KOPT-K1 (cell line): ENCODE data around the gene L3MBTL4.

ENCODE experiments used
- H3K27ac ChIP-seq: fragments of 200-600 bp; sonication (generic); 2 replicates; pipeline ENCODE4 v1.5.1; 2016; ENCODE audit warnings: antibody characterized with exemption, mild to moderate bottlenecking, low read depth, low read length; ENCODE audit not compliant: poor library complexity, severe bottlenecking
- H3K36me3 ChIP-seq: fragments of 200-600 bp; sonication (generic); 2 replicates; pipeline ENCODE4 v1.5.1; 2017; ENCODE audit warnings: antibody characterized with exemption, mild to moderate bottlenecking, low read length, moderate library complexity; ENCODE audit not compliant: insufficient read depth
- H3K9me3 ChIP-seq: fragments of 200-600 bp; sonication (generic); 2 replicates; pipeline ENCODE4 v1.5.1; 2017; ENCODE audit warnings: antibody characterized with exemption, low read length, mild to moderate bottlenecking; ENCODE audit not compliant: insufficient read depth, poor library complexity, severe bottlenecking

L3MBTL4 gene

GRCh38 chr18:6414723-6415417, at the start of gene L3MBTL4:
Gene L3MBTL4, minus strand, starts transcription at chr18:6414911. Its CDS starts 103,286 bp downstream, at chr18:6311625.
- Histone ChIP-seq H3K36me3 (no peaks in the 10 kb centered on the region), H3K27ac (no peak within 1 kb of the TSS), H3K9me3 (no peaks in the 10 kb centered on the region)

- Histone ChIP-seq H3K9me3 (no peaks in the 10 kb centered on the region), H3K27ac (no peak overlapping the region), H3K36me3 (no peaks in the 10 kb centered on the region)
These were observed 37.5 kb upstream of the L3MBTL4 start for GRCh38 chr18:6452194-6452593.

- Histone ChIP-seq H3K36me3 (no peaks in the 10 kb centered on the region), H3K27ac (no peak overlapping the region), H3K9me3 (no peaks in the 10 kb centered on the region)
These were observed 34.5 kb upstream of the L3MBTL4 start for GRCh38 chr18:6449213-6449612.

- Histone ChIP-seq H3K27ac (no peak overlapping the region), H3K36me3 (no peaks in the 10 kb centered on the region), H3K9me3 (no peaks in the 10 kb centered on the region)
These were observed 29.9 kb upstream of the L3MBTL4 start for GRCh38 chr18:6444466-6445228.

- Histone ChIP-seq H3K36me3 (no peaks in the 10 kb centered on the region), H3K9me3 (no peaks in the 10 kb centered on the region), H3K27ac (no peak overlapping the region)
These were observed 26.5 kb upstream of the L3MBTL4 start for GRCh38 chr18:6441200-6441599.

- Histone ChIP-seq H3K36me3 (no peaks in the 10 kb centered on the region), H3K27ac (no peak overlapping the region), H3K9me3 (no peaks in the 10 kb centered on the region)
These were observed 23.5 kb upstream of the L3MBTL4 start for GRCh38 chr18:6437937-6438818.

DNA sequence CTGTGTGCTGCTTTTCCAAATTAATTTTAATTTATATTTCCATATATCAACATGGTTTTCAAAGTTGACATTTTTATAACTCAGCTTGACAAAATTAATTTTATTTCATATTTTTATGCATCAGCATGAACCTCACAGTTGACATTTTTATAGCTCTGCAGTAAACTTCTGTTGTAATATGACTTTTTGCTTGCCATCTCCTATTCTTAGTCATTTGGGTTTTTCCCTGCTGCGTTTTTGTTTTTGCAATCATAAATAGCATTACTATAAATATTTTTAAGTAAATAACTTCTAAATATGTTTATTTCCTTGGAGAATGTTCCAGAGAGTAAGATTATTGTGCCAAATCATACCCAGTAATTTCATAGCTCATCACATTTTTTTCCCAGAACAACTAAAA, 21.0 kb upstream of the L3MBTL4 start:
- no peaks in the 10 kb centered on the region for H3K9me3 ChIP-seq
- no peak overlapping the region for H3K27ac ChIP-seq
- no peaks in the 10 kb centered on the region for H3K36me3 ChIP-seq

DNA sequence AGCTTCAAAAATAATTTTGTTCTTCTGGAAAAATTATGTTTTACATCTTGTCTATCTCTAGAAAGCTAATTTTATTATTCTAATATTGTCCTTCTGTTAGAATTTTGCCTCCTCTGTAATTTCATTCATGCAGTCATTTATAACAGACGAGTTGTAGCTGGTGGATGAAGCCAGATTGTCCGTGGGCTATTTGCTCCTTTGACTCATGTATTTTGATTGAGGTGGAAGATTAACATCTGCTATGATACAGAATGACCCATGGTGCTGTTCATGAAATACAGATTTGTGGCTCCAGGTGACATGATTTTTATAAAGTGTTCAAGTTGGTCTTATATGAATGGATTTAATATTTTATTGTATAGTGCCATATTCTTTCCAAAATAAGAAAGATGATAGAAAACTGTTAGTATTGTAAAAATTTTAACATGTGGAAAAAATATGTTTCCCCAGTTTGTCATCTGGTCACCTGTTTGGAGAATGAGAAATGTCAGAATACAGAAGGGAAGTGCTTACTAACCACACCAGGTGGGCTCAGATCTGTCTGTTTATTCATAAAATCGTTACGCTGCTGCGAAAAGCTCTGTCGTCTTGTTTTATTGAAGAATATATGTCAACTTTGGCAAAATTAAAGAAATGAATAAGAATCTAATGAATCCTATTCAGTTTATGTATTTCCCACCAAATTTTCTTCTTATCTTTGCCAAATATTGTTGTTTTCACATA, 20.4 kb upstream of the L3MBTL4 start:
- Histone ChIP-seq H3K9me3 (no peaks in the 10 kb centered on the region), H3K27ac (no peak overlapping the region), H3K36me3 (no peaks in the 10 kb centered on the region)

GRCh38 chr18:6434481-6434880, 19.8 kb upstream of the L3MBTL4 start:
- Histone ChIP-seq H3K36me3 (no peaks in the 10 kb centered on the region), H3K9me3 (no peaks in the 10 kb centered on the region), H3K27ac (no peak overlapping the region)

DNA sequence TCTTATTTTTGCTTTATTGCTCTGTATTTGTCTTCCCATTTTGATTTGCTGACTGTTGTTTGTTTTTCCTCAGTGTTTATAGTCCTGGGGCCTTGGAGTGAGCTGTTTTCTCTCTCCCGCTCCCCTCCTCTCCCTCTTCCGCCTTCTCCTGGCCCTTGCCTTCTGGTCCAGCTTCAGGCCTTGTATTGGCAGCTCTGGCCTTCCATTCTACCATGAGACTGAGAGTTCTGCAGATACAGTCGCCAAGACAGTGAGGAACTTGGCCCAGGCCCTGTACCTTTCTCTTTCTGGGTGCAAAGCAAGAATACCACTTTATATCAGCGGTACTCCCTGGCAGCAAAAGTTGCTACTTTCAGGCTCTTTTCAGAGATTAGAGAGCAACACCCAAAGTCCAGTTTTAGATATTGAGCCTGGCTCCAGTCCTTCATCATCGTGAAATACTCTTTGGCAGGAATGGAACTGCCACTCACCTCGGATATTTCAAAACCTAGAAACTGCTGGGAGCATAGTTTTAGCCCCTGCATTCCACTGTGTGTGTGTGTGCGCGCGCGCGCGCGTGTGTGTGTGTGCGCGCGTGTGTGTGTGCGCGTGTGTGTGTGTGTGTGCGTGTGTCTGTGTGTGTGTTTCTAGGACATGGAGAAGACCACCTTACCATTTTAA, 17.1 kb upstream of the L3MBTL4 start:
- Histone ChIP-seq H3K36me3 (no peaks in the 10 kb centered on the region), H3K27ac (no peak overlapping the region), H3K9me3 (no peaks in the 10 kb centered on the region)

- Histone ChIP-seq H3K9me3 (no peaks in the 10 kb centered on the region), H3K27ac (no peak overlapping the region), H3K36me3 (no peaks in the 10 kb centered on the region)
These were observed 14.2 kb upstream of the L3MBTL4 start for GRCh38 chr18:6428851-6429395.

DNA sequence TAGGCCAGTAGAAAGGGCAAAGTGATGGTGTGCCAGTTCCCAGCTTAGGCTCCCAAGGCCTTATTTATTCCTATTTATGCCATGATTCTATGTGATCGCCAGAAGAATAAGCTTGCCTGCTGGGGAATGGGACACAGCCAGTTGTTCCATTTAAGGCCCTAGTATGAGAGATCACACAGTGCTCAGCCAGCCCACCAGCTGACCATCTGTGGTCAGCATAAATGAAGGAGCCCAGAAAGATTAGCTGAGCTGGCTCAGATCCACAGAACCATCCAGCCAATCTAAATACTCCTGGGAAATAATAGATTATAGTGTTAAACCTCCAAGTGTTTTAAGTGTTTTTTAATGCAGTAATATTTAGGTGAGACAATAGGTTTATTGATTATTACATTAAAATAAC, 12.6 kb upstream of the L3MBTL4 start:
- no peaks in the 10 kb centered on the region for H3K36me3 ChIP-seq
- H3K9me3 ChIP-seq = no peaks in the 10 kb centered on the region
- H3K27ac ChIP-seq = no peak overlapping the region

DNA sequence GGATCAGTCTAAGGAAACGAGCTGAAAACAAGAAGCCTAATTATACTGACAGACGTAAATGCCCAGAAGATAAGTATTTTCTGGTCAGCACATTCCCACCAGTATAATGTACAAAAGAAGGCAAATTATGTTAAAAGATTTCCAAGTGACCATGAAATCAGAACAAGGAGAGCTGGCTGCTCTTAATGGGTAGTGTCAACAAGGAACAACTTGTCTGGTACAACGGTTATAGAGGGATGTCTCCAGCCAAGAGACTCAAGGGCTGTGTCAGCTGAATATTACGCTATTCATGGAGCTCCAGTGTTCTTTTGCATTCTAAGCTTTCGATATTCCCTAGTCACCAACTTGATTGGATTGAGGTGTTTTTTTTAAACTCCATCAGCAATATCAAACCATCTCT, 8.6 kb upstream of the L3MBTL4 start:
- no peak overlapping the region for H3K27ac ChIP-seq
- no peaks in the 10 kb centered on the region for H3K36me3 ChIP-seq
- no peaks in the 10 kb centered on the region for H3K9me3 ChIP-seq

DNA sequence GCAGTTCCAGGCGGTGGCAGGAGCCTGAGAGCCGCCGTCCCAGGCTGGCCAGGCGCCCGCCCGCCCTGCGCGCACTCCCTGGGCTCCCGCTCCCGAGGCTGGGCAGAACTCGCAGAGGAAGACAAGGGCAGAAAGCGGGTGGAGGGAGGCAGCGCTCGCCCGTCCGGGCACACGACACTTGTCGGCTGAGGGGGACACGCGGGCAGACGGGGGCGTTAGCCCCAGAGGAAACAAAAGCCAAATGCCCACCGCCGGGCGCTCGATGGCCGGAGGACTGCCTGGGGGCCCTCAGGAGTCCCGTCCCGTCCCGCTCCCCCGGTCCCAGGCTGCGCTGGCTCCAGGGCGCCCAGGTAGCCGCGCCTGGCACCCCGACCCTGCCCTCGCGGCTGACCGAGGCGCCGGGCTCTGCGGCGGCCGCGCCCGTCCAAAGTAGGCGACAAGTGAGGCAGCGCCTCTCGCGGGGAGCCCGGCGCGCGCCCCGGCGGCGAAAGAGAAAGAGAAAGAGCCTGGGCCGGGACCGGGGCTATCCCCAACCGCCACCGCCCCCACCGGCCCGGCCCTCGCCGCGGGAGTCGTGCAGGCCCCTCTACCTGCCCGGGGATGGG, 491 bp downstream of the L3MBTL4 start:
- H3K27ac ChIP-seq = no peak overlapping the region
- H3K36me3 ChIP-seq = no peaks in the 10 kb centered on the region
- no peaks in the 10 kb centered on the region for H3K9me3 ChIP-seq
